Activated naive CD4-positive, alpha-beta T cell treated with anti-CD3 and anti-CD28 coated beads for 36 hours (primary cell): ENCODE measurements around the gene HAGHL. TPM values are rescaled to one million over a fixed set of nuclear protein-coding genes. Genes with fewer than 3 reads are reported as not detected.
A peak's percentile ranks its signal among the peaks of the same experiment; 100 is the strongest.

ENCODE experiments used
- CTCF ChIA-PET: fragments of 350-600 bp; sonication (Branson Sonifier 250); formaldehyde crosslinking; loops from one replicate; lab custom pipeline; 2021; ENCODE audit warnings: antibody characterized with exemption; lab: Charles Lee
- DNase-seq: peaks from one replicate; pipeline ENCODE4 v3.0.0-alpha.2; 2020
- H3K27ac Mint-ChIP-seq: one replicate; pipeline ENCODE4 v1.8.0; 2021; ENCODE audit warnings: mild to moderate bottlenecking, mixed read lengths
- H3K27me3 Mint-ChIP-seq: one replicate; pipeline ENCODE4 v1.8.0; 2021; ENCODE audit warnings: low read depth, mixed read lengths
- H3K36me3 Mint-ChIP-seq: one replicate; pipeline ENCODE4 v1.8.0; 2021; ENCODE audit warnings: low read depth, mixed read lengths
- H3K4me1 Mint-ChIP-seq: one replicate; pipeline ENCODE4 v1.8.0; 2021; ENCODE audit warnings: low read depth, mixed read lengths
- H3K4me3 Mint-ChIP-seq: one replicate; pipeline ENCODE4 v1.8.0; 2021; ENCODE audit warnings: mild to moderate bottlenecking, moderate library complexity, mixed read lengths
- H3K9me3 Mint-ChIP-seq: one replicate; pipeline ENCODE4 v1.8.0; 2021; ENCODE audit warnings: mixed read lengths
- intact Hi-C: fragments of 100-400 bp; cut with micrococcal nuclease; formaldehyde crosslinking; loops from one replicate; pipeline ENCODE4 v1.15.1; 2023
- total RNA-seq, 2 experiments: library from RNA; stranded (reverse); gene quantifications; one replicate each; pipeline ENCODE4 v1.2.3, GENCODE V29; 2021

Gene HAGHL
- 1 to 10 TPM; 6.5 to 7.7 TPM for total RNA-seq

- intact Hi-C loops = no loop called here
- H3K36me3 Mint-ChIP-seq = no peaks in the 10 kb centered on the region
- H3K9me3 Mint-ChIP-seq = no peaks in the 10 kb centered on the region
- no peaks in the 10 kb centered on the region for H3K27me3 Mint-ChIP-seq
- CTCF ChIA-PET = interaction anchor here (0.8 to 2.5 kb wide), 4 partner anchors 9 to 15 kb away, joined by 3 to 14 read pairs (median 3); no protein-coding TSS in a partner anchor
- H3K4me1 Mint-ChIP-seq = peaks cover 4% of the 10 kb centered on the region
- no peak within 1 kb of the TSS for H3K27ac Mint-ChIP-seq
- DNase-seq = peak; percentile 50
- H3K4me3 Mint-ChIP-seq = peak within 1 kb of the TSS; percentile 64
These were observed at the start of gene HAGHL, which contains the start of gene CCDC78 for GRCh38 chr16:726438-727290. Gene HAGHL, plus strand, starts transcription at chr16:727106. Its CDS starts 404 bp downstream, at chr16:727510. Gene CCDC78, minus strand, starts transcription at chr16:726443. Its CDS starts 76 bp downstream, at chr16:726367.

- intact Hi-C loops = no loop called here
- Mint-ChIP-seq H3K9me3 (no peaks in the 10 kb centered on the region), H3K27ac (no peak overlapping the region), H3K36me3 (peaks cover 11% of the 10 kb centered on the region), H3K27me3 (peaks cover 3% of the 10 kb centered on the region), H3K4me3 (no peak overlapping the region), H3K4me1 (peaks cover 29% of the 10 kb centered on the region)
- DNase-seq = no peak
- CTCF ChIA-PET = interaction anchor here (1.6 kb wide), 1 partner anchor 12 kb away, joined by 4 read pairs; no protein-coding TSS in a partner anchor
These were observed 49.4 kb upstream of the HAGHL start for GRCh38 chr16:677316-678190.

GRCh38 chr16:678209-678857 is 48.6 kb upstream of the HAGHL start:
- CTCF ChIA-PET = no interaction called here
- no peak for DNase-seq
- intact Hi-C loops = no loop called here
- no peak overlapping the region for H3K27ac Mint-ChIP-seq
- H3K27me3 Mint-ChIP-seq = peaks cover 3% of the 10 kb centered on the region
- peaks cover 11% of the 10 kb centered on the region for H3K36me3 Mint-ChIP-seq
- H3K9me3 Mint-ChIP-seq = no peaks in the 10 kb centered on the region
- peaks cover 37% of the 10 kb centered on the region for H3K4me1 Mint-ChIP-seq
- H3K4me3 Mint-ChIP-seq = no peak overlapping the region

GRCh38 chr16:678858-679813 is 47.8 kb upstream of the HAGHL start:
- Mint-ChIP-seq H3K36me3 (peaks cover 11% of the 10 kb centered on the region), H3K27me3 (peaks cover 3% of the 10 kb centered on the region), H3K4me1 (peaks cover 38% of the 10 kb centered on the region), H3K27ac (peak overlapping the region; percentile 19), H3K4me3 (peak overlapping the region; percentile 66), H3K9me3 (no peaks in the 10 kb centered on the region)
- CTCF ChIA-PET = no interaction called here
- intact Hi-C loops = no loop called here
- DNase-seq = peak; percentile 41

GRCh38 chr16:679814-680624 is 46.9 kb upstream of the HAGHL start, which contains the start of gene STUB1:
Gene STUB1, plus strand, starts transcription at chr16:680410. Its CDS starts 116 bp downstream, at chr16:680526.
- CTCF ChIA-PET = no interaction called here
- Mint-ChIP-seq H3K4me1 (peaks cover 38% of the 10 kb centered on the region), H3K27me3 (peaks cover 3% of the 10 kb centered on the region), H3K9me3 (no peaks in the 10 kb centered on the region), H3K4me3 (peak within 1 kb of the TSS; percentile 80), H3K36me3 (peaks cover 11% of the 10 kb centered on the region), H3K27ac (peak within 1 kb of the TSS; percentile 19)
- peak; percentile 90 for DNase-seq
- intact Hi-C loops = loop anchor here (1.0 to 5.0 kb wide), 5 partner anchors 12 to 291 kb away; partner anchors contain the start of genes ANTKMT, CAPN15, LMF1 and RHOT2

GRCh38 chr16:680625-680945 is 46.3 kb upstream of the HAGHL start:
- no peak for DNase-seq
- peak overlapping the region; percentile 80 for H3K4me3 Mint-ChIP-seq
- CTCF ChIA-PET = no interaction called here
- no peaks in the 10 kb centered on the region for H3K27me3 Mint-ChIP-seq
- H3K27ac Mint-ChIP-seq = no peak overlapping the region
- peaks cover 11% of the 10 kb centered on the region for H3K36me3 Mint-ChIP-seq
- no peaks in the 10 kb centered on the region for H3K9me3 Mint-ChIP-seq
- intact Hi-C loops = loop anchor here (1.0 to 5.0 kb wide), 5 partner anchors 12 to 290 kb away; partner anchors contain the start of genes ANTKMT, CAPN15, LMF1 and RHOT2
- H3K4me1 Mint-ChIP-seq = peaks cover 35% of the 10 kb centered on the region

- Mint-ChIP-seq H3K4me3 (peak overlapping the region; percentile 80), H3K27me3 (no peaks in the 10 kb centered on the region)
- CTCF ChIA-PET = no interaction called here
These were observed 45.8 kb upstream of the HAGHL start for GRCh38 chr16:680967-681745.

GRCh38 chr16:681746-682427 is 45.0 kb upstream of the HAGHL start:
- H3K9me3 Mint-ChIP-seq = no peaks in the 10 kb centered on the region

More at GRCh38 chr16:680967-681745, 45.8 kb upstream of the HAGHL start:
- peak overlapping the region; percentile 50 for H3K27ac Mint-ChIP-seq
- H3K36me3 Mint-ChIP-seq = peaks cover 11% of the 10 kb centered on the region
- intact Hi-C loops = loop anchor here (1.0 to 5.0 kb wide), 5 partner anchors 13 to 290 kb away; partner anchors contain the start of genes ANTKMT, CAPN15, LMF1 and RHOT2
- DNase-seq = no peak
- H3K9me3 Mint-ChIP-seq = no peaks in the 10 kb centered on the region
- peaks cover 38% of the 10 kb centered on the region for H3K4me1 Mint-ChIP-seq

GRCh38 chr16:682493-683395 is 44.2 kb upstream of the HAGHL start:
- no peaks in the 10 kb centered on the region for H3K9me3 Mint-ChIP-seq
- peaks cover 12% of the 10 kb centered on the region for H3K36me3 Mint-ChIP-seq
- intact Hi-C loops = loop anchor here (5.0 kb wide), 2 partner anchors 40 to 155 kb away; partner anchors contain the start of genes ANTKMT and CAPN15
- peaks cover 32% of the 10 kb centered on the region for H3K4me1 Mint-ChIP-seq
- CTCF ChIA-PET = no interaction called here
- peak overlapping the region; percentile 80 for H3K4me3 Mint-ChIP-seq
- H3K27ac Mint-ChIP-seq = peak overlapping the region; percentile 31
- DNase-seq = no peak
- no peaks in the 10 kb centered on the region for H3K27me3 Mint-ChIP-seq

More at GRCh38 chr16:681746-682427, 45.0 kb upstream of the HAGHL start:
- Mint-ChIP-seq H3K27ac (peak overlapping the region; percentile 50), H3K4me3 (peak overlapping the region; percentile 80), H3K36me3 (peaks cover 11% of the 10 kb centered on the region), H3K27me3 (no peaks in the 10 kb centered on the region), H3K4me1 (peaks cover 34% of the 10 kb centered on the region)
- DNase-seq = no peak
- CTCF ChIA-PET = no interaction called here
- intact Hi-C loops = loop anchor here (2.0 to 5.0 kb wide), 3 partner anchors 40 to 289 kb away; partner anchors contain the start of genes ANTKMT, CAPN15 and LMF1
